ENCODE results near the gene MVB12A. TPM values are rescaled to one million over a fixed set of nuclear protein-coding genes. Genes with fewer than 3 reads are reported as not detected.

Gene MVB12A
- total RNA-seq, 1 experiment from 2014 or later: 82.5 TPM

GRCh38 chr19:17385878-17386611 lies 33.8 kb upstream of the MVB12A start:
- intact Hi-C loops (cut with micrococcal nuclease): loop anchor here (1.0 to 10.0 kb wide), 2 partner anchors 40 to 91 kb away; no protein-coding TSS in a partner anchor
- peak overlapping the region; percentile 17; the same call in 1 of the 2 replicates for H2AFZ ChIP-seq (ENCODE audit: low read length)

GRCh38 chr19:17389288-17389687 lies 30.6 kb upstream of the MVB12A start:
- no peaks in the 10 kb centered on the region for H3K27me3 ChIP-seq (ENCODE audit: low read length)
- BruUV-seq (replicated peaks): no TSS peak
- CTCF ChIA-PET: no interaction called here

More at GRCh38 chr19:17385878-17386611, 33.8 kb upstream of the MVB12A start:
- BruUV-seq (replicated peaks): no TSS peak
- ChIA-PET POLR2A (ENCODE audit: unreplicated experiment) (no interaction called here), CTCF (interaction anchor here (0.6 to 1.0 kb wide), 3 partner anchors 39 to 81 kb away, joined by 3 to 9 read pairs (median 4); partner anchors contain the start of gene MRPL34)
- Histone ChIP-seq H3F3A (ENCODE audit: low read length, unreplicated experiment) (no peaks in the 10 kb centered on the region), H3K9me2 (replicated peaks; ENCODE audit: low read length) (no peaks in the 10 kb centered on the region), H3K4me1 (ENCODE audit: insufficient read depth, low read length) (no peaks in the 10 kb centered on the region), H3K79me2 (ENCODE audit: low read length) (no peaks in the 10 kb centered on the region), H3K27me3 (ENCODE audit: low read length) (no peaks in the 10 kb centered on the region), H3K9me3 (ENCODE audit: low read length) (no peaks in the 10 kb centered on the region), H3K9ac (ENCODE audit: low read length) (no peak overlapping the region), H3K36me3 (ENCODE audit: low read depth, low read length) (no peaks in the 10 kb centered on the region), H3K4me3 (ENCODE audit: low read length) (no peak overlapping the region), H3K27ac (ENCODE audit: low read length) (no peak overlapping the region), H3K4me2 (ENCODE audit: low read length) (no peak overlapping the region), H4K20me1 (ENCODE audit: low read length) (no peaks in the 10 kb centered on the region)
- ATAC-seq (peak; percentile 49), DNase-seq (peak; percentile 62)
- no peak for TF ChIP-seq EZH2 (IDR thresholded peaks at IDR 0.05; ENCODE audit: low read length, unreplicated experiment)
- TF ChIP-seq EZH2phosphoT487 (IDR thresholded peaks at IDR 0.05; ENCODE audit: borderline replicate concordance, low read length): no peak
- peak; percentile 93 for TF ChIP-seq CTCF (conservative IDR thresholded peaks at IDR 0.05; ENCODE audit: low read depth, low read length)

More at GRCh38 chr19:17389288-17389687, 30.6 kb upstream of the MVB12A start:
- H3K4me3 ChIP-seq (ENCODE audit: low read length): no peak overlapping the region
- no peak for ATAC-seq
- no peak overlapping the region for H3K9ac ChIP-seq (ENCODE audit: low read length)
- H4K20me1 ChIP-seq (ENCODE audit: low read length): no peaks in the 10 kb centered on the region
- peaks cover 11% of the 10 kb centered on the region; the same call in 1 of the 2 replicates for H3K4me1 ChIP-seq (ENCODE audit: insufficient read depth, low read length)
- no peak for DNase-seq
- H3K79me2 ChIP-seq (ENCODE audit: low read length): no peaks in the 10 kb centered on the region
- H3K4me2 ChIP-seq (ENCODE audit: low read length): no peak overlapping the region
- H3K9me2 ChIP-seq (replicated peaks; ENCODE audit: low read length): no peaks in the 10 kb centered on the region
- no peaks in the 10 kb centered on the region for H3K36me3 ChIP-seq (ENCODE audit: low read depth, low read length)
- POLR2A ChIA-PET (ENCODE audit: unreplicated experiment): no interaction called here
- intact Hi-C loops (cut with micrococcal nuclease): loop anchor here (10.0 kb wide), 1 partner anchor 94 kb away; no protein-coding TSS in a partner anchor
- no peak overlapping the region for H2AFZ ChIP-seq (ENCODE audit: low read length)
- H3F3A ChIP-seq (ENCODE audit: low read length, unreplicated experiment): no peaks in the 10 kb centered on the region
- H3K9me3 ChIP-seq (ENCODE audit: low read length): no peaks in the 10 kb centered on the region
- H3K27ac ChIP-seq (ENCODE audit: low read length): no peak overlapping the region
- no peak for TF ChIP-seq EZH2phosphoT487 (IDR thresholded peaks at IDR 0.05; ENCODE audit: borderline replicate concordance, low read length)
- no peak for TF ChIP-seq EZH2 (IDR thresholded peaks at IDR 0.05; ENCODE audit: low read length, unreplicated experiment)
- no peak for TF ChIP-seq CTCF (conservative IDR thresholded peaks at IDR 0.05; ENCODE audit: low read depth, low read length)
